ENCODE measurements around the gene TLR3.

GRCh38 chr4:186104114-186104889 is 35.3 kb downstream of the TLR3 start, which contains the start of gene FAM149A:
- TF ChIP-seq CTCF (optimal IDR thresholded peaks at IDR 0.05 in 1 of 3, IDR thresholded peaks at IDR 0.05 in 1 of 3, conservative IDR thresholded peaks at IDR 0.05 in 1 of 3; ENCODE audit: extremely low read depth in 1 of 3, insufficient read depth in 2 of 3, low read length in 3 of 3), result no peak
- TF ChIP-seq EZH2 (IDR thresholded peaks at IDR 0.05; ENCODE audit: low read length), result no peak

Measured in keratinocyte (primary cell).